ENCODE measurements around the gene PHPT1.

- no peak for TF ChIP-seq EP300 (IDR thresholded peaks at IDR 0.05)
- no peak for TF ChIP-seq CTCF (IDR thresholded peaks at IDR 0.05)
- TF ChIP-seq POLR2A (IDR thresholded peaks at IDR 0.05; ENCODE audit: low read depth): no peak
These were observed 6.9 kb downstream of the PHPT1 start for GRCh38 chr9:136856079-136856476.
